Mesodermal cell (in vitro differentiated cells): ENCODE measurements around the gene NSMF.

Experiments used
- H3K27ac ChIP-seq: 2 replicates; pipeline ENCODE4 v1.7.0; 2013; ENCODE audit warnings: mild to moderate bottlenecking, low read depth, low read length, moderate library complexity; ENCODE audit not compliant: severe bottlenecking
- H3K36me3 ChIP-seq: 2 replicates; pipeline ENCODE4 v1.7.1; 2013; ENCODE audit warnings: mild to moderate bottlenecking, low read length, moderate library complexity; ENCODE audit not compliant: control insufficient read depth, insufficient read depth
- H3K4me1 ChIP-seq: one replicate; pipeline ENCODE4 v1.7.1; 2013; ENCODE audit warnings: mild to moderate bottlenecking, low read length; ENCODE audit not compliant: insufficient read depth, control insufficient read depth, poor library complexity, severe bottlenecking
- H3K4me3 ChIP-seq: 2 replicates; pipeline ENCODE4 v1.7.0; 2013; ENCODE audit warnings: low read length, control low read depth, mild to moderate bottlenecking; ENCODE audit not compliant: insufficient read depth, poor library complexity, severe bottlenecking; ENCODE audit errors: extremely low read depth
- H3K9me3 ChIP-seq: 2 replicates; pipeline ENCODE4 v1.7.1; 2013; ENCODE audit warnings: mild to moderate bottlenecking, low read length, moderate library complexity; ENCODE audit not compliant: control insufficient read depth
- WGBS, 2 experiments: methylation state at CpG; one replicate each; pipeline ENCODE4 v1.1.5; 2013; ENCODE audit warnings: missing lambda C conversion rate in 2 of 2; ENCODE audit not compliant: insufficient coverage in 2 of 2; 5-methylcytosine and 5-hydroxymethylcytosine counted together

Gene NSMF

DNA sequence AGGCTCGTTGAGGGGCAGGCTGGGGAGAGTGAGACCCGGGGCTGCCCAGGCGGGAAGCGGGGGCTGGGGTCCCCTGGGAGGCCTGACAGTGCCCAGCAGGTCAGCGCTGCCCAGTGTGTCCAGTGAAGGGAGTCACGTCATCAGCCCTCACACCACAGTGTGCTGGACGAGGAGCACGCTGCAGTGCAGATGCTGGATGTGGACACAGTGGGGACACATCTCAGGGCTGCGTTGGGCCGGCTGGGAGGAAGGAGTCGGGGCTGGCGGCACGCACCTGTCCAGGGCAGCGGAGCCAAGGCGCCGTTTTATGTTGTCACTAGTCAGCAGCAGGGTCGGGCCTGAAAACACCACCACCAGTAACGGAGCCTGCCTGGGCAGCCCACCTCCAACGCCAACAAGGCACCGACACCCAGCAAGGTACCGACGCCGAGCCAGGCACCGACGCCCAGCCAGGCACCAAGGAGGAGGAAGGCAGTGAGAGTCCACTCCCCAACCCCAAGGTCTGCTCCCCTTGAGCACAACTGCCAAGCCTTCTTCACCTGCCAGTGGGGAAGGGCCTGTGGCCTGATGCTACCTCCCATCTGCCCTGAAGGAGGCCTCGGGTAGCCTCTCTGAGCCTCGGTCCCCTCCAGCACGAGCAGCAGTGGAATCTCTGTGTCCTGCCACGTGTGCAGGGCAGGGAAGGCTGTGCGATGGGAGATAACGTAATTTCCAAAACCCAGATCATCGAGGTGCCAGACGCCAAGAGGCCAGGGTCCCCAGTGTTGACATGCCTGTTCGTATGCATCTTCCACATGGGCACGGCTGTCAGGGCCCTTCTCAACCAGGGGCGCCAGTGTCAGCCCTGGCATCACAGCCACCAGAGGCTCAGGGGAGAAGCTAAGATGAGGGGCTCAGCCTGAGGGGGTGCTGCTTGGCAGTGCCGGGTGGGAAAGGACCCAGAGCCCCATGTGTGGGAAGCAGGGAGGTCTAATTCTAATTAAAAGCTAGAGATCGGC is 21.9 kb upstream of the NSMF start:
- H3K4me1 ChIP-seq: peaks cover 16% of the 10 kb centered on the region
- WGBS, 2 experiments: 94 to 95% methylated on average over 35 to 37 of the region's 38 CpGs
- H3K9me3 ChIP-seq: peaks cover 3% of the 10 kb centered on the region
- H3K27ac ChIP-seq: no peak overlapping the region
- H3K4me3 ChIP-seq: no peak overlapping the region
- H3K36me3 ChIP-seq: no peaks in the 10 kb centered on the region

GRCh38 chr9:137479892-137480685 is 21.0 kb upstream of the NSMF start:
- Histone ChIP-seq H3K27ac (no peak overlapping the region), H3K36me3 (no peaks in the 10 kb centered on the region), H3K4me3 (no peak overlapping the region), H3K4me1 (peaks cover 16% of the 10 kb centered on the region), H3K9me3 (peaks cover 9% of the 10 kb centered on the region)
- 92 to 93% methylated on average over 29 of the region's 32 CpGs for WGBS, 2 experiments

DNA sequence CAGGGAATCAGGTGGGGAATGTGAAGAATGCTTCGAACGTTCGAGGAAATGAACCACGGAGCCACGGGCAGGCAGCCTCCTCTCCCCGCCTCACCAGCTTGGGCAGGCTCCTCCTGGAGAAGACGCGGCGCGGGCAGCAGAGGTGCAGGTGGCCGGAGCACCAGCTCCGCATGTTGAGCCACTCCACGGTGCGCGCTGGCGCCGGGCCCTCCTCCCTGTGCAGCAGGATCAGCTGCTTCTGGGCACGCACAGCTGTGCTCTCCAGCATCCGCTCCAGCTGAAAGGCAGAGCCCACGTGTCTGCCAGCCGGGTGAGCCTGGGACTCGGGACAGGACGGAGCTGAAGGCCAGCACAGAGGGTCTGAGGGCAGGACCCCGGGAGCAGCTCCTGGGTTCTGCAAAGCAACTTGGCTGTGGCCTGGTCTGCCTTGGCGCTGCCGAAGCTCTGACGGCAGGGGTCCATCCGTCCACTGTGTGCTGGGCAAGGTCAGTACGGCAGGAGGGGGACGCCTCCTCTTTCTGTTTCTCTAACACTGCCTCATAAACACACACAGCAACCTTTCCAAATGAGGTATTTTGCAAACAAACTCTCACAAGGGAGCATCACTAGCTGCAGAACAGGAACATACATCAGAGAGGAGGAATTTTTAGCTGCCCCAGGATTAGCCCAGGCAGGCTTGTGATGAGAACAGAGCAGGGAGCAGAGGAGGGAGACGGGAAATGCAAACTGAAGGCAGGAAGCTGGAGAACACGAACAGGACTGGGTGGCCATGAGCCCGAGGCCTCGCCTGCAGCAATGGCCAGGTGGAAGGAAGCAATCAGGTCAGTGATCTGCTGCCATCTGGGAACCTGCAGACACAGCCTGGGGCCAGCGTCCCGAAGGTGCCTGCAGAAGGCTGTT is 20.1 kb upstream of the NSMF start:
- Histone ChIP-seq H3K9me3 (peaks cover 14% of the 10 kb centered on the region), H3K4me1 (peaks cover 16% of the 10 kb centered on the region), H3K4me3 (no peak overlapping the region), H3K27ac (no peak overlapping the region), H3K36me3 (no peaks in the 10 kb centered on the region)
- 87 to 90% methylated on average over 30 to 33 of the region's 36 CpGs for WGBS, 2 experiments

GRCh38 chr9:137478613-137478961 is 19.5 kb upstream of the NSMF start:
- H3K4me1 ChIP-seq: peaks cover 16% of the 10 kb centered on the region
- peaks cover 16% of the 10 kb centered on the region for H3K9me3 ChIP-seq
- WGBS, 2 experiments: 90 to 94% methylated on average over 8 to 11 of the region's 11 CpGs
- H3K4me3 ChIP-seq: no peak overlapping the region
- H3K36me3 ChIP-seq: no peaks in the 10 kb centered on the region
- H3K27ac ChIP-seq: no peak overlapping the region

- WGBS, 2 experiments: 90 to 92% methylated on average over 13 to 16 of the region's 29 CpGs
- H3K4me1 ChIP-seq: peaks cover 16% of the 10 kb centered on the region
- H3K4me3 ChIP-seq: no peak overlapping the region
- H3K36me3 ChIP-seq: no peaks in the 10 kb centered on the region
- H3K27ac ChIP-seq: no peak overlapping the region
- H3K9me3 ChIP-seq: peaks cover 20% of the 10 kb centered on the region
These were observed 18.9 kb upstream of the NSMF start for GRCh38 chr9:137477778-137478612.

GRCh38 chr9:137476856-137477255 is 17.7 kb upstream of the NSMF start:
- Histone ChIP-seq H3K36me3 (no peaks in the 10 kb centered on the region), H3K27ac (no peak overlapping the region), H3K9me3 (peaks cover 20% of the 10 kb centered on the region), H3K4me1 (peaks cover 8% of the 10 kb centered on the region), H3K4me3 (no peak overlapping the region)
- 90 to 96% methylated on average over 5 to 10 of the region's 11 CpGs for whole genome bisulfite sequencing, 2 experiments

- 83% methylated on average over 1 of the region's 3 CpGs; no CpG with 5 or more reads in 1 of the 2 experiments for WGBS, 2 experiments
- H3K4me1 ChIP-seq: peaks cover 8% of the 10 kb centered on the region
- H3K27ac ChIP-seq: no peak overlapping the region
- no peak overlapping the region for H3K4me3 ChIP-seq
- H3K36me3 ChIP-seq: no peaks in the 10 kb centered on the region
- H3K9me3 ChIP-seq: peaks cover 20% of the 10 kb centered on the region
These were observed 16.5 kb upstream of the NSMF start for GRCh38 chr9:137475666-137476065.

- no peak overlapping the region for H3K4me3 ChIP-seq
- 92 to 93% methylated on average over 18 of the region's 18 CpGs for WGBS, 2 experiments
- H3K36me3 ChIP-seq: no peaks in the 10 kb centered on the region
- H3K27ac ChIP-seq: no peak overlapping the region
- peaks cover 20% of the 10 kb centered on the region for H3K9me3 ChIP-seq
- peaks cover 2% of the 10 kb centered on the region for H3K4me1 ChIP-seq
These were observed 15.1 kb upstream of the NSMF start for GRCh38 chr9:137474271-137474670.

DNA sequence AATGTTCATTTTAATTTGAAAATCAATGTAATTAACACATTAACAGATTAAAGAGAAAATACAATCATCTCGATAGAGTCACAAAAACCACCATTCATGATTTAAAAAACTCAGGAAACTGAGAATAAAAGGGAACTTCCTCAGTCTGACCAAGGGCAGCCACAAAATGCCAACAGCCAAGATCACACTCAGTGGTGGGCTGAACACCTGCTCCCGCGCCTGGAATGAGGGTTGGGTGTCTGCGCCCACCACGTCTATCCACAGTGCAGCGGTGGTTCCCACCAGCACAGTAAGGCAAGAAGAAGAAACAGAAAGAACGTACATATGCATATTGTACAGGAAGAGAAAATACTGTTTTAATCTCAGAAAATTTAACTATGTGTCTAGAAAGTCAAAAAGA is 11.7 kb upstream of the NSMF start:
- WGBS, 2 experiments: 87 to 88% methylated on average over 4 to 6 of the region's 7 CpGs
- Histone ChIP-seq H3K36me3 (no peaks in the 10 kb centered on the region), H3K4me1 (no peaks in the 10 kb centered on the region), H3K27ac (no peak overlapping the region), H3K4me3 (no peak overlapping the region), H3K9me3 (peaks cover 15% of the 10 kb centered on the region)
